Naive thymus-derived CD4-positive, alpha-beta T cell (primary cell): Measurements from ENCODE around the gene CDK14. TPM values are rescaled to one million over a fixed set of nuclear protein-coding genes. Genes with fewer than 3 reads are reported as not detected.

Experiments
- ATAC-seq: fragments of 150-1000 bp; cut with Tn5 transposase; 2 replicates; pipeline ENCODE4 v1.10.0; 2021; ENCODE audit warnings: mild to moderate bottlenecking, moderate library complexity
- CTCF ChIA-PET: fragments of 350-600 bp; sonication (Branson Sonifier 250); formaldehyde crosslinking; loops from one replicate; lab custom pipeline; 2021; ENCODE audit warnings: antibody characterized with exemption; lab: Charles Lee
- POLR2A ChIA-PET: fragments of 350-600 bp; sonication (Branson Sonifier 250); formaldehyde crosslinking; loops from one replicate; lab custom pipeline; 2021; ENCODE audit warnings: antibody characterized with exemption, inconsistent platforms; lab: Charles Lee
- DNase-seq, 9 donors: peaks; one replicate each; pipeline versions ENCODE4 v3.0.0 to v3.0.0-alpha.2; 2020 to 2022; ENCODE audit warnings: mixed read lengths in 1 of 9
- H3K27ac ChIP-seq: one replicate; pipeline ENCODE4 v1.7.0; 2013; ENCODE audit warnings: mild to moderate bottlenecking, low read depth, low read length, moderate library complexity
- H3K27me3 ChIP-seq, 2 donors: one replicate each; pipeline ENCODE4 v1.7.0; 2013; ENCODE audit warnings: low read length in 2 of 2, mild to moderate bottlenecking in 2 of 2, moderate library complexity in 2 of 2; ENCODE audit not compliant: control insufficient read depth in 2 of 2, insufficient read depth in 2 of 2
- H3K36me3 ChIP-seq, 3 experiments: 1 replicate in 2 of 3; 2 replicates in 1 of 3; pipeline ENCODE4 v1.7.0; 2013; ENCODE audit warnings: low read length in 3 of 3, mild to moderate bottlenecking in 3 of 3, moderate library complexity in 1 of 3; ENCODE audit not compliant: insufficient read depth in 3 of 3, control insufficient read depth in 2 of 3
- H3K4me1 ChIP-seq, 2 donors: one replicate each; pipeline ENCODE4 v1.7.0; 2013; ENCODE audit warnings: low read length in 2 of 2, mild to moderate bottlenecking in 2 of 2, moderate library complexity in 1 of 2; ENCODE audit not compliant: control insufficient read depth in 2 of 2, insufficient read depth in 2 of 2
- H3K4me3 ChIP-seq: 2 replicates; pipeline ENCODE4 v1.7.0; 2013; ENCODE audit warnings: mild to moderate bottlenecking, low read length
- H3K9me3 ChIP-seq, 3 experiments: 1 replicate in 2 of 3; 2 replicates in 1 of 3; pipeline ENCODE4 v1.7.0; 2013; ENCODE audit warnings: low read length in 3 of 3; ENCODE audit not compliant: control insufficient read depth in 2 of 3
- H3K27ac Mint-ChIP-seq, 9 donors: one replicate each; pipeline ENCODE4 v1.8.0; 2020 to 2022; ENCODE audit warnings: mixed read lengths in 9 of 9, mild to moderate bottlenecking in 8 of 9, moderate library complexity in 5 of 9, inconsistent platforms in 2 of 9
- H3K27me3 Mint-ChIP-seq, 5 donors: one replicate each; pipeline ENCODE4 v1.8.0; 2021 to 2022; ENCODE audit warnings: mixed read lengths in 5 of 5, mild to moderate bottlenecking in 1 of 5
- H3K36me3 Mint-ChIP-seq, 5 donors: one replicate each; pipeline ENCODE4 v1.8.0; 2020 to 2022; ENCODE audit warnings: mixed read lengths in 5 of 5, mild to moderate bottlenecking in 3 of 5, inconsistent platforms in 1 of 5
- H3K4me1 Mint-ChIP-seq, 7 donors: one replicate each; pipeline ENCODE4 v1.8.0; 2020 to 2022; ENCODE audit warnings: mixed read lengths in 7 of 7, mild to moderate bottlenecking in 3 of 7, inconsistent platforms in 1 of 7
- H3K4me3 Mint-ChIP-seq, 10 donors: one replicate each; pipeline ENCODE4 v1.8.0; 2020 to 2022; ENCODE audit warnings: mild to moderate bottlenecking in 10 of 10, mixed read lengths in 10 of 10, moderate library complexity in 6 of 10, inconsistent platforms in 2 of 10
- H3K9me3 Mint-ChIP-seq, 11 donors: one replicate each; pipeline ENCODE4 v1.8.0; 2020 to 2022; ENCODE audit warnings: mixed read lengths in 11 of 11, mild to moderate bottlenecking in 4 of 11, inconsistent platforms in 1 of 11, moderate library complexity in 1 of 11
- intact Hi-C, 2 donors: fragments of 100-400 bp; cut with micrococcal nuclease; formaldehyde crosslinking; loops; one replicate each; pipeline ENCODE4 v1.15.1; 2023
- polyA plus RNA-seq, 2 donors: library from polyadenylated mRNA; unstranded; fragments of 300-500 nt; fragmentation: Illumina TruSeq; gene quantifications; one replicate each; pipeline ENCODE4 v1.2.3, GENCODE V29; 2021
- total RNA-seq, 6 experiments: library from RNA in 5 of 6; stranded (reverse) in 5 of 6; gene quantifications; 1 replicate in 5 of 6; 2 replicates in 1 of 6; pipeline ENCODE4 v1.2.3 and lab custom pipeline; 2021 to 2026

CDK14 gene
- total and polyA plus RNA-seq, 7 experiments from 2014 or later, result 0.05 to 9.9 (median 0.72) TPM; not detected in 1

GRCh38 chr7:90846192-90846591 is 250.1 kb downstream of the CDK14 start:
- ATAC-seq (no peak), DNase-seq (no peak)
- Mint-ChIP-seq H3K27me3 (no peaks in the 10 kb centered on the region), H3K36me3 (no peaks in the 10 kb centered on the region), H3K4me3 (no peak overlapping the region), H3K4me1 (no peaks in the 10 kb centered on the region), H3K9me3 (peaks cover 0 to 4% (median 0%) of the 10 kb centered on the region in 11 donors), H3K27ac (no peak overlapping the region)
- Histone ChIP-seq H3K4me3 (no peak overlapping the region), H3K4me1 (no peaks in the 10 kb centered on the region), H3K36me3 (no peaks in the 10 kb centered on the region), H3K27ac (no peak overlapping the region), H3K9me3 (no peaks in the 10 kb centered on the region), H3K27me3 (no peaks in the 10 kb centered on the region)
- POLR2A ChIA-PET, result no interaction called here
- intact Hi-C loops, result no loop called here
- CTCF ChIA-PET, result no interaction called here

GRCh38 chr7:90850066-90850465 is 253.9 kb downstream of the CDK14 start:
- POLR2A ChIA-PET, result no interaction called here
- CTCF ChIA-PET, result no interaction called here
- H3K36me3 Mint-ChIP-seq, result no peaks in the 10 kb centered on the region
- Histone ChIP-seq H3K4me3 (no peak overlapping the region), H3K9me3 (no peaks in the 10 kb centered on the region), H3K4me1 (no peaks in the 10 kb centered on the region), H3K36me3 (no peaks in the 10 kb centered on the region), H3K27me3 (no peaks in the 10 kb centered on the region), H3K27ac (no peak overlapping the region)
- intact Hi-C loops, result no loop called here
- peaks cover 0 to 4% (median 0%) of the 10 kb centered on the region in 11 donors for H3K9me3 Mint-ChIP-seq
- no peak overlapping the region for H3K4me3 Mint-ChIP-seq
- no peaks in the 10 kb centered on the region for H3K27me3 Mint-ChIP-seq
- H3K4me1 Mint-ChIP-seq, result no peaks in the 10 kb centered on the region
- DNase-seq (no peak), ATAC-seq (no peak)
- H3K27ac Mint-ChIP-seq, result no peak overlapping the region

- DNase-seq, result no peak
- H3K27ac ChIP-seq, result no peak overlapping the region
- H3K36me3 ChIP-seq, result no peaks in the 10 kb centered on the region
- intact Hi-C loops, result no loop called here
- CTCF ChIA-PET, result no interaction called here
- Mint-ChIP-seq H3K36me3 (no peaks in the 10 kb centered on the region), H3K27me3 (no peaks in the 10 kb centered on the region), H3K4me1 (no peaks in the 10 kb centered on the region), H3K9me3 (peaks cover 0 to 4% (median 0%) of the 10 kb centered on the region in 11 donors), H3K4me3 (no peak overlapping the region), H3K27ac (no peak overlapping the region)
- H3K27me3 ChIP-seq, result no peaks in the 10 kb centered on the region
- H3K4me1 ChIP-seq, result no peaks in the 10 kb centered on the region
- no peak overlapping the region for H3K4me3 ChIP-seq
- ATAC-seq, result no peak
- POLR2A ChIA-PET, result no interaction called here
- H3K9me3 ChIP-seq, result no peaks in the 10 kb centered on the region
Observed at GRCh38 chr7:90850471-90850870, 254.3 kb downstream of the CDK14 start.

- Mint-ChIP-seq H3K36me3 (no peaks in the 10 kb centered on the region), H3K9me3 (peaks cover 0 to 1% (median 0%) of the 10 kb centered on the region in 11 donors), H3K27me3 (peaks cover 0 to 4% (median 0%) of the 10 kb centered on the region in 5 donors), H3K4me3 (no peak overlapping the region), H3K27ac (no peak overlapping the region), H3K4me1 (no peaks in the 10 kb centered on the region)
- no peaks in the 10 kb centered on the region for H3K27me3 ChIP-seq
- no peaks in the 10 kb centered on the region for H3K36me3 ChIP-seq
- CTCF ChIA-PET, result interaction anchor here (1.0 kb wide), 1 partner anchor 14 kb away, joined by 3 read pairs; no protein-coding TSS in a partner anchor
- POLR2A ChIA-PET, result no interaction called here
- H3K4me3 ChIP-seq, result no peak overlapping the region
- H3K4me1 ChIP-seq, result no peaks in the 10 kb centered on the region
- H3K27ac ChIP-seq, result no peak overlapping the region
- intact Hi-C loops, result no loop called here
- no peaks in the 10 kb centered on the region for H3K9me3 ChIP-seq
- no peak for ATAC-seq
- no peak for DNase-seq
Observed at GRCh38 chr7:90853205-90853604, 257.1 kb downstream of the CDK14 start.

- Mint-ChIP-seq H3K27ac (no peak overlapping the region), H3K4me3 (no peak overlapping the region), H3K4me1 (no peaks in the 10 kb centered on the region), H3K27me3 (peaks cover 0 to 4% (median 0%) of the 10 kb centered on the region in 5 donors), H3K36me3 (peaks cover 0 to 4% (median 0%) of the 10 kb centered on the region in 5 donors), H3K9me3 (peaks cover 0 to 3% (median 0%) of the 10 kb centered on the region in 11 donors)
- H3K36me3 ChIP-seq, result no peaks in the 10 kb centered on the region
- ChIA-PET CTCF (no interaction called here), POLR2A (no interaction called here)
- H3K9me3 ChIP-seq, result no peaks in the 10 kb centered on the region
- no peak for ATAC-seq
- no peaks in the 10 kb centered on the region for H3K4me1 ChIP-seq
- H3K27me3 ChIP-seq, result no peaks in the 10 kb centered on the region
- intact Hi-C loops, result no loop called here
- H3K4me3 ChIP-seq, result no peak overlapping the region
- H3K27ac ChIP-seq, result no peak overlapping the region
- DNase-seq, result no peak
Observed at GRCh38 chr7:90856351-90857070, 260.4 kb downstream of the CDK14 start.

- H3K4me3 ChIP-seq, result no peak overlapping the region
- no peak overlapping the region for H3K27ac Mint-ChIP-seq
- ChIA-PET CTCF (no interaction called here), POLR2A (no interaction called here)
- no peak overlapping the region for H3K27ac ChIP-seq
- H3K36me3 Mint-ChIP-seq, result peaks cover 0 to 4% (median 0%) of the 10 kb centered on the region in 5 donors
- H3K4me1 Mint-ChIP-seq, result no peaks in the 10 kb centered on the region
- H3K27me3 Mint-ChIP-seq, result peaks cover 0 to 4% (median 0%) of the 10 kb centered on the region in 5 donors
- no peaks in the 10 kb centered on the region for H3K27me3 ChIP-seq
- H3K9me3 Mint-ChIP-seq, result peaks cover 0 to 3% (median 0%) of the 10 kb centered on the region in 11 donors
- H3K9me3 ChIP-seq, result no peaks in the 10 kb centered on the region
- no peaks in the 10 kb centered on the region for H3K36me3 ChIP-seq
- intact Hi-C loops, result no loop called here
- DNase-seq (no peak), ATAC-seq (no peak)
- no peaks in the 10 kb centered on the region for H3K4me1 ChIP-seq
- H3K4me3 Mint-ChIP-seq, result no peak overlapping the region
Observed at GRCh38 chr7:90857603-90858002, 261.5 kb downstream of the CDK14 start.

GRCh38 chr7:90858546-90858945 is 262.4 kb downstream of the CDK14 start:
- no peak overlapping the region for H3K27ac ChIP-seq
- ChIA-PET CTCF (no interaction called here), POLR2A (no interaction called here)
- no peaks in the 10 kb centered on the region for H3K36me3 ChIP-seq
- DNase-seq (no peak), ATAC-seq (no peak)
- H3K27me3 ChIP-seq, result no peaks in the 10 kb centered on the region
- no peaks in the 10 kb centered on the region for H3K4me1 ChIP-seq
- H3K9me3 Mint-ChIP-seq, result peaks cover 0 to 3% (median 0%) of the 10 kb centered on the region in 11 donors
- no peak overlapping the region for H3K27ac Mint-ChIP-seq
- H3K4me1 Mint-ChIP-seq, result no peaks in the 10 kb centered on the region
- H3K4me3 ChIP-seq, result no peak overlapping the region
- peaks cover 0 to 4% (median 0%) of the 10 kb centered on the region in 5 donors for H3K36me3 Mint-ChIP-seq
- no peaks in the 10 kb centered on the region for H3K9me3 ChIP-seq
- H3K27me3 Mint-ChIP-seq, result peaks cover 0 to 4% (median 0%) of the 10 kb centered on the region in 5 donors
- no peak overlapping the region for H3K4me3 Mint-ChIP-seq
- intact Hi-C loops, result no loop called here
